HEK293 (cell line): Measurements from ENCODE around the gene CFAP65.

Experiments used
- CTCF ChIP-seq: fragments of 450-650 bp; formaldehyde crosslinking; IDR thresholded peaks from 2 replicates; pipeline ENCODE4 v1.5.1; 2016; ENCODE audit warnings: missing biosample characterization, missing genetic modification characterization
- FEZF1 ChIP-seq: fragments of 450-650 bp; formaldehyde crosslinking; IDR thresholded peaks from 2 replicates; pipeline ENCODE4 v1.5.1; 2016; ENCODE audit warnings: missing biosample characterization, missing genetic modification characterization
- GLIS1 ChIP-seq: fragments of 450-650 bp; formaldehyde crosslinking; IDR thresholded peaks from 2 replicates; pipeline ENCODE4 v1.5.1; 2016; ENCODE audit warnings: missing biosample characterization, missing genetic modification characterization
- HOXA7 ChIP-seq: sonication (generic); formaldehyde crosslinking; IDR thresholded peaks from 2 replicates; pipeline ENCODE4 v1.8.1; 2022; ENCODE audit warnings: missing genetic modification reagents, borderline replicate concordance
- IKZF3 ChIP-seq: fragments of 450-650 bp; IDR thresholded peaks from 2 replicates; pipeline ENCODE4 v1.5.0; 2018; ENCODE audit warnings: missing biosample characterization, mild to moderate bottlenecking, missing genetic modification characterization, moderate library complexity
- REPIN1 ChIP-seq: fragments of 450-650 bp; formaldehyde crosslinking; IDR thresholded peaks from 2 replicates; pipeline ENCODE4 v1.5.1; 2017; ENCODE audit warnings: missing biosample characterization, missing genetic modification characterization, low read depth
- SP7 ChIP-seq: fragments of 450-650 bp; formaldehyde crosslinking; IDR thresholded peaks from 2 replicates; pipeline ENCODE4 v1.5.1; 2016; ENCODE audit warnings: missing biosample characterization, missing genetic modification characterization
- ZBTB48 ChIP-seq: fragments of 450-650 bp; formaldehyde crosslinking; IDR thresholded peaks from 2 replicates; pipeline ENCODE4 v1.5.1; 2016; ENCODE audit warnings: missing biosample characterization, missing genetic modification characterization
- ZFHX2 ChIP-seq: fragments of 450-650 bp; formaldehyde crosslinking; conservative IDR thresholded peaks from 2 replicates; pipeline ENCODE4 v1.5.1; 2016; ENCODE audit warnings: missing biosample characterization, missing genetic modification characterization
- ZFP41 ChIP-seq: fragments of 450-650 bp; formaldehyde crosslinking; IDR thresholded peaks from 2 replicates; pipeline ENCODE4 v1.5.1; 2016; ENCODE audit warnings: missing biosample characterization, missing genetic modification characterization, borderline replicate concordance
- ZNF157 ChIP-seq: fragments of 450-650 bp; formaldehyde crosslinking; IDR thresholded peaks from 2 replicates; pipeline ENCODE4 v1.5.1; 2016; ENCODE audit warnings: missing biosample characterization, missing genetic modification characterization
- ZNF18 ChIP-seq: fragments of 450-650 bp; formaldehyde crosslinking; IDR thresholded peaks from 2 replicates; pipeline ENCODE4 v1.5.1; 2016; ENCODE audit warnings: missing biosample characterization, missing genetic modification characterization
- ZNF2 ChIP-seq: fragments of 450-650 bp; formaldehyde crosslinking; IDR thresholded peaks from 2 replicates; pipeline ENCODE4 v1.5.1; 2016; ENCODE audit warnings: missing biosample characterization, missing genetic modification characterization
- ZNF341 ChIP-seq: fragments of 450-650 bp; formaldehyde crosslinking; IDR thresholded peaks from 2 replicates; pipeline ENCODE4; 2016; ENCODE audit warnings: low read depth, missing biosample characterization, missing genetic modification characterization
- ZNF394 ChIP-seq: fragments of 450-650 bp; formaldehyde crosslinking; IDR thresholded peaks from 2 replicates; pipeline ENCODE4 v1.5.1; 2016; ENCODE audit warnings: missing biosample characterization, missing genetic modification characterization, mild to moderate bottlenecking, moderate library complexity, borderline replicate concordance
- ZNF654 ChIP-seq: fragments of 450-650 bp; formaldehyde crosslinking; IDR thresholded peaks from 2 replicates; pipeline ENCODE4 v1.5.1; 2016; ENCODE audit warnings: low read depth, missing biosample characterization, missing genetic modification characterization
- ZNF777 ChIP-seq: fragments of 450-650 bp; formaldehyde crosslinking; IDR thresholded peaks from 2 replicates; pipeline ENCODE4 v1.5.1; 2017; ENCODE audit warnings: missing biosample characterization, missing genetic modification characterization, borderline replicate concordance
- ZSCAN30 ChIP-seq: fragments of 450-650 bp; IDR thresholded peaks from 2 replicates; pipeline ENCODE4 v1.5.1; 2018; ENCODE audit warnings: missing biosample characterization, mild to moderate bottlenecking, missing genetic modification characterization, moderate library complexity
- TF ChIP-seq, protein P1 (sequence below): fragments of 450-650 bp; formaldehyde crosslinking; optimal IDR thresholded peaks from 2 replicates; pipeline ENCODE3; 2016; ENCODE audit warnings: missing biosample characterization, mild to moderate bottlenecking, missing genetic modification characterization
- TF ChIP-seq, protein P2 (sequence below): fragments of 450-650 bp; formaldehyde crosslinking; IDR thresholded peaks from 2 replicates; pipeline ENCODE4 v1.5.1; 2016; ENCODE audit warnings: missing biosample characterization, missing genetic modification characterization
- TF ChIP-seq, protein P3 (sequence below): fragments of 450-650 bp; formaldehyde crosslinking; IDR thresholded peaks from 2 replicates; pipeline ENCODE4 v1.5.1; 2016; ENCODE audit warnings: missing biosample characterization, missing genetic modification characterization, low read depth
- TF ChIP-seq, protein P4 (sequence below): fragments of 450-650 bp; formaldehyde crosslinking; IDR thresholded peaks from 2 replicates; pipeline ENCODE4 v1.5.1; 2016; ENCODE audit warnings: missing biosample characterization, missing genetic modification characterization

The CFAP65 gene

DNA sequence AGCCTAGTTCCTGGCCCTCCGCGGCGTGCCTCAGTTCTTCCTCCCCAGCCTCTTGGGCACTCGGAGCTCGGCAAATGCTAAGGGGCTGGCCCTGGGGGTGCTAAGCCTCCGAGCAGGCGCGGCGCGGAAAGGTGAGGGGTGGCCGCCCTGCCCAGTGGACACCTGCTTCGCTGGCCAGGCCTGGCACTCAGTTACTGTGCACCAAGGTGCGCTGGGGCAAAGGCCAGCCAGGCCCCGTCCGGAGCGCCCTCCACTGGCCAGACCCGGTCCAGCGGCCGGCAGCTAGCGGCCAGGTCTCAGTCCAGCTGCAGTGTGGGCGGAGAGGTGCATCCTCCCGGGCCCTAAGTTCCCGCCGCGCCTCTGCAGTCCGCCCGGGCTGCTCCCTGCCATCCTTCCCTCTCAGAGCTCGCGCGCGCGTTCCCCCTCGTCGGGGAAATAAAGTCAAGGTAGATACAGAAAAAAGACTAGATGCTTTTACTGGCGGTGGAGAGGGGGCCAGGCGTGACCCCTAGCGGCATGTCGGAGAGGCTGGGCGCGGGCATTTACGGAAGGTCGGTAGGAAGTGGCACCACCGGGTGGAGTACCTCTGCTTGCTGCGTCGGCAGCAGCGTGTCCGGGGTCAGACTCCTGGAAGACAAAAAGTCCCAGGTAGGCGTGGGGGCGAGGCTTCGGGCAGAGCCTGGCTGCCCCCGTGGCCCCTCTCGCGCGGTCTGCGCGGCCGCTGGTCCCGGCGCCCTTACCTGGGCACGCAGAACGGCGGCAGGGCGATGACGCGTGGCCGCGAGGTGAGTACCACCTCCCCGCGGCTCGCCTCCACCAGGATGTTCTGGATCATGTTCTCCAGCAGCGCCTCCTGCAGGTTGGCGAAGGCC lies 38.7 kb downstream of the CFAP65 start (continued):
- TF ChIP-seq SP7 (no peak; the same call in 1 of the 2 replicates), ZNF2 (peak; percentile 90), ZNF654 (tag by site-specific recombination) (no peak), ZNF777 (tag by site-specific recombination) (0 out of 2 replicates have a peak, but pooled peaks have one; percentile 12), ZFHX2 (tag by site-specific recombination) (peak; percentile 72), ZNF394 (tag by site-specific recombination) (0 out of 2 replicates have a peak, but pooled peaks have one; percentile 38), ZNF157 (tag by site-specific recombination) (no peak), ZNF18 (tag by site-specific recombination) (no peak), ZSCAN30 (tag by site-specific recombination) (0 out of 2 replicates have a peak, but pooled peaks have one; percentile 29), ZNF341 (peak; percentile 53), ZFP41 (tag by site-specific recombination) (no peak), ZBTB48 (0 out of 2 replicates have a peak, but pooled peaks have one; percentile 16), GLIS1 (peak; percentile 64), CTCF (tag by site-specific recombination) (peak; percentile 86), FEZF1 (tag by site-specific recombination) (no peak), REPIN1 (no peak), IKZF3 (peak; percentile 19; the same call in 1 of the 2 replicates), HOXA7 (CRISPR knock-in tag) (no peak)
- TF ChIP-seq, protein P1, sequence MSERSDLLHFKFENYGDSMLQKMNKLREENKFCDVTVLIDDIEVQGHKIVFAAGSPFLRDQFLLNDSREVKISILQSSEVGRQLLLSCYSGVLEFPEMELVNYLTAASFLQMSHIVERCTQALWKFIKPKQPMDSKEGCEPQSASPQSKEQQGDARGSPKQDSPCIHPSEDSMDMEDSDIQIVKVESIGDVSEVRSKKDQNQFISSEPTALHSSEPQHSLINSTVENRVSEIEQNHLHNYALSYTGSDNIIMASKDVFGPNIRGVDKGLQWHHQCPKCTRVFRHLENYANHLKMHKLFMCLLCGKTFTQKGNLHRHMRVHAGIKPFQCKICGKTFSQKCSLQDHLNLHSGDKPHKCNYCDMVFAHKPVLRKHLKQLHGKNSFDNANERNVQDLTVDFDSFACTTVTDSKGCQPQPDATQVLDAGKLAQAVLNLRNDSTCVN: peak; percentile 79
- TF ChIP-seq, protein P2, sequence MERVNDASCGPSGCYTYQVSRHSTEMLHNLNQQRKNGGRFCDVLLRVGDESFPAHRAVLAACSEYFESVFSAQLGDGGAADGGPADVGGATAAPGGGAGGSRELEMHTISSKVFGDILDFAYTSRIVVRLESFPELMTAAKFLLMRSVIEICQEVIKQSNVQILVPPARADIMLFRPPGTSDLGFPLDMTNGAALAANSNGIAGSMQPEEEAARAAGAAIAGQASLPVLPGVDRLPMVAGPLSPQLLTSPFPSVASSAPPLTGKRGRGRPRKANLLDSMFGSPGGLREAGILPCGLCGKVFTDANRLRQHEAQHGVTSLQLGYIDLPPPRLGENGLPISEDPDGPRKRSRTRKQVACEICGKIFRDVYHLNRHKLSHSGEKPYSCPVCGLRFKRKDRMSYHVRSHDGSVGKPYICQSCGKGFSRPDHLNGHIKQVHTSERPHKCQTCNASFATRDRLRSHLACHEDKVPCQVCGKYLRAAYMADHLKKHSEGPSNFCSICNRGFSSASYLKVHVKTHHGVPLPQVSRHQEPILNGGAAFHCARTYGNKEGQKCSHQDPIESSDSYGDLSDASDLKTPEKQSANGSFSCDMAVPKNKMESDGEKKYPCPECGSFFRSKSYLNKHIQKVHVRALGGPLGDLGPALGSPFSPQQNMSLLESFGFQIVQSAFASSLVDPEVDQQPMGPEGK (tag by site-specific recombination): peak; percentile 93; the same call in 1 of the 2 replicates
- TF ChIP-seq, protein P3, sequence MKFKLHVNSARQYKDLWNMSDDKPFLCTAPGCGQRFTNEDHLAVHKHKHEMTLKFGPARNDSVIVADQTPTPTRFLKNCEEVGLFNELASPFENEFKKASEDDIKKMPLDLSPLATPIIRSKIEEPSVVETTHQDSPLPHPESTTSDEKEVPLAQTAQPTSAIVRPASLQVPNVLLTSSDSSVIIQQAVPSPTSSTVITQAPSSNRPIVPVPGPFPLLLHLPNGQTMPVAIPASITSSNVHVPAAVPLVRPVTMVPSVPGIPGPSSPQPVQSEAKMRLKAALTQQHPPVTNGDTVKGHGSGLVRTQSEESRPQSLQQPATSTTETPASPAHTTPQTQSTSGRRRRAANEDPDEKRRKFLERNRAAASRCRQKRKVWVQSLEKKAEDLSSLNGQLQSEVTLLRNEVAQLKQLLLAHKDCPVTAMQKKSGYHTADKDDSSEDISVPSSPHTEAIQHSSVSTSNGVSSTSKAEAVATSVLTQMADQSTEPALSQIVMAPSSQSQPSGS (tag by site-specific recombination): no peak
- TF ChIP-seq, protein P4, sequence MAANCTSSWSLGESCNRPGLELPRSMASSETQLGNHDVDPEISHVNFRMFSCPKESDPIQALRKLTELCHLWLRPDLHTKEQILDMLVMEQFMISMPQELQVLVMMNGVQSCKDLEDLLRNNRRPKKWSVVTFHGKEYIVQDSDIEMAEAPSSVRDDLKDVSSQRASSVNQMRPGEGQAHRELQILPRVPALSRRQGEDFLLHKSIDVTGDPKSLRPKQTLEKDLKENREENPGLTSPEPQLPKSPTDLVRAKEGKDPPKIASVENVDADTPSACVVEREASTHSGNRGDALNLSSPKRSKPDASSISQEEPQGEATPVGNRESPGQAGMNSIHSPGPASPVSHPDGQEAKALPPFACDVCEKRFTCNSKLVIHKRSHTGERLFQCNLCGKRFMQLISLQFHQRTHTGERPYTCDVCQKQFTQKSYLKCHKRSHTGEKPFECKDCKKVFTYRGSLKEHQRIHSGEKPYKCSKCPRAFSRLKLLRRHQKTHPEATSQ (tag by site-specific recombination): 0 out of 2 replicates have a peak, but pooled peaks have one; percentile 39
